Suppressor macrophage (primary cell): Measurements from ENCODE around the gene SPRR1A.
"Not testable (repeated sequence)": the region's sequence is repeated elsewhere in the genome, so short reads cannot be mapped to it uniquely, and the experiment has no call there.

Source experiments
- DNase-seq, 4 experiments: peaks; one replicate each; pipeline ENCODE4 v3.0.0-alpha.2; 2020 to 2022

Gene SPRR1A

DNA sequence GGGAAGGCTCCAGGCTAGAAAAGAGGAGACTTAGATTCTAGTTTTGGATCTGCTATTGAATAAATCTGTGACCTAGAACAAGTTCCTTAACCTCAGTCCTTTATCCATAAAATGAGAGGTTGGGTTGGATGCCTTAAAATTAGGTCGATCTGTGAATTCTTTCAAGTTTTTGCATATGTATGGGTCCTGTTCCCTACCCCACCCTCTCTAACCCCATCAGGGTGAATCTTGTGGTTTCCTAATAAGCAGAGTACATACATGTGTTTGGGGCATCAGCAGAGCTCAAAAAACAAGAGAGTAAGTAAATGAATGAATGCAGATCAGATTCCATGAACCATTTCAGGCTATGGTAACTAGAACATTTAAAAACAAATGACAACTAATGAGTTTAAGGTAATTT lies 7.2 kb upstream of the SPRR1A start:
- no peak for DNase-seq

DNA sequence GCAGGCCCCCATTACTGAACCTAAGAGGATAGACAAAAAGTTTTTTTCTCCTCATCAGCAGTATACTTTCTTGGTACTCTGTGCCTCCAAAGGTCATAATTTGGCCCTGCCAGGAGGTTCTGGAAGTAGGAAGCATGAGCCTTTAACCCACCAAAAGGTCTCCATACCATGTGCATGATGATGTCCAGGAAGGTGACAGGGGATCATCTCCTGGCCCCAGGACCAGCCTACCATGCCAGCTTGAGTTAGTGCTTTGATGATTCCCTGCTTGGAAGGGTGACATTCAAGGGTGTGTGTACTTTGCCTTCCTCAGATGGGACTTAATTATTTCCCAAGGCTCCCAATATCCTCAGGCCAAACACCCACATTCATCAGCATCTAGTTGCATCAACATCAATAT lies 6.3 kb upstream of the SPRR1A start:
- no peak for DNase-seq

DNA sequence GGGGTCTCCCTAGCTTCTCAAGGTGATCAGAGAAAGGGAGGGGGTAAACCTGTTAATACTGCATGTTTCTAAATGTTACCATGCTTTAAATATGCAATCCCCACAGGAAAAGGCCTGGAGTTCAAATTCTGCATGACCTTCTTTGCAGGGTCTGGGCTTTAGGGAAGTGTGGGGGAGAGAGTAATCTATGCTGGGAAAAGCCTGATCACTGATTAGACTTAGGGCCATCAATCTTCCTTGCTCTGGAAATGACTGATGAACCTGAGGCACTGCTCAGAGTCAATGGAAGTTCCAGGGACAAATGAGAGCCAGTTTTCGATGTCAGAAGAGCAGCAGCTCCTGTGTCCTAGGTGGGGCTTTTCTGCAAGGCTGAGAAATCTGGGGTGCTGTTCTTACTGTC lies 3.2 kb upstream of the SPRR1A start:
- no peak for DNase-seq

DNA sequence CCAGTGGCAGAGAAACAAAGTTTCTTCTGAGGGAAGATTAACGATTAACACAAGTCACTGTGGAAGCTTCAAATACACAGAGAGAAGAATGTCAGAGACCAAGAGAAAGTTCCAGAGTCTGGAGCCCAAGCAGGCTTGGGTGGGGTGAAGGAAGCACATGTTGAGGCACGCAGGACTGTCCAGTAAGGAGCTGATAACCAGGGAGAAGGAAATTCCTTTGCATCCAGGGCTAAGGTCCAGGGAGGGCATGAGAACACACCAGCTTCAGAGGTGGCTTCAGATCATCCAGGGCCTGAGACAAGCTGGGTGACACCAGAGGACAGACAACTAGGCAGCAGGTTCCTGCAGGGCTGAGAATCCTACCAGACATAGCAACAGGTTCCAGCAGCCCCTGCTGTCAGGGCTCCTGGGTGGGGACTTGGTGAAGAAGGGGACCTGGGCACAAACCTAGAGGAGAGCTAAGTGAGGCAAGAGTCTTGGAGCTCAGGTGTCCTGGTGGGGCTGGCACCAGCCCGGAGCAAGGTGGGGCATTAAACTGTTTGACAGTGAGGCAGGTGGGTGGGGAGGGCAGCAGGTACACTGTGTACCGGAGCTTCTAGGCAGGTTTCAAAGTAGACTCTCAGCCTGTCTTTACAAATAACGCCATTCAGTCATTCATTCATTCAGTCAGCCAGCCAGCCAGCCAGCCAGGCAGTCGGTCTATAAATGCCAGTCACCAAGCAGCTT lies 2.6 kb upstream of the SPRR1A start:
- DNase-seq: no peak

DNA sequence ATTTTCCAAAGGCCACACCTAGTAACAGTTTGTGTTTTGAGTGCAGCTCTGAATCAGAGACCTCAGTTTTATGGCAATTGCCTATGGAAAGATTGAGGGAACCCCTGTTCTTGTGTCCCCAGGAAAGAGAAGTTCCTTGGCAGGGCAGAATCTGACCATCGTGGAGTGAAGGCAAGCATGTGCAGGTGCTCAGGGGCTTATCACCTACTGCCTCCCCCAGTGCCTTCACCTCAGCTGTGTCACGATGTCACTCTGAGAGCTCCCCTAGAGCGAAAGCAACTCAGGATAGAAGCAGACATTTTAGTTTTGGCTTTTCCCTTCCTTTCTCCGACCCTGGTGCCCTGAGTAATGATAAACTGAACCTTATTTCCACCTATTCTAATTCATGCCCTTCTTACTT lies 1.8 kb upstream of the SPRR1A start:
- no peak for DNase-seq

DNA sequence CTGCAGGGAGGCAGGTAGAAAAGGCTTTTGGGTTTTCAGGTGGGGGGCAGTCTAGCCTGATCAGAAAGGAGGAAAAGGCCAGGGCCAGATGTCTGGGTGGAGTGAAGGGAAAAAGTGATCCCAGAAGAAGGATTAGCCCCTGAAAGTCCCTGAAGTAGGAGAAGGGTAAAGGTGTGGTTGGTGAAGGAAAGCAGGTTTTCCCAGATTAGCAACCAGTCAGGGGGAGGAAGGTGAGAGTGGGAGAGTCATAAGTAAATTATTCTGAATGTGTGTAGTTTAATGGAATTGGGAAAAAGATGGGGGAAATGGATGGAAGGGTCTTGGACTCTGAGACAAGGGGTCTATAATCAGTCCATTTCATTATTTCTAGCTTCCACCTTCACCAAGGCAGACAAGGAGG lies 647 bp upstream of the SPRR1A start:
- no peak for DNase-seq

DNA sequence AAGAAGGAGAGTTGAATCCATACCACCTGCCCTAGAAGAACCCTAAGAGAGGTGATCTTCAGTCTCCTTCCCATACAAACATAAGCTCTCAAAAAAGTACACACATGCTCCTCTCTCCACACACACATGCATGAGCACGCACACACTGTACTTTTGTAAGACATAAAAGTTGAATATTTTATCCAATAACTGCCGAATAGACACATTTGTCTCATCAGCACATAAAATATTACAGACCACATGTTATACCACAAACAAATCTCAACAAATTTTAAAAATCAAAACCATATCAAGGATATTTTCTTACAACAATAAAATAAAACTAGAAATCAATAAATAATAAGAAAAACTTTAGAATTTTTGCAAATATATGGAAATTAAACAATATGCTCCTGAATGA lies 2.7 kb downstream of the SPRR1A start:
- no peak for DNase-seq

DNA sequence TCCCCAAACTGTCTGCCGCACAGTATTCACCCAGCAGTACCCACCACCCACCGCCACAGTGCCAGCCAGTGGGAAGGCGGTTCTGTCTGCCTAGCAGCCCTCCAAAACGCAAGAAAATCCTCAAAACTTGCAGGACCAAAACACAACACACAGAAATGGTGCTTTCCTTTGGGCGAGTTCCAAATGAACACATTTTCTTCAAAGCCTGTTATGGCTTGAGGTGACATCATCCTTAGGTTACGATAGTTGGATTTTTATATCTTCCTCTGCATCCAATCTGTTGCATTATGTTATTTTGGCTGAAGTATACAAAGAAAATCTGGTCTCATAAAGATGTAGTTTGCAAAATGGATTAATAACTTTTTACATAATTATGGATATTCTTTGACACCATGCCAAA lies 9.3 kb downstream of the SPRR1A start:
- DNase-seq: no peak

DNA sequence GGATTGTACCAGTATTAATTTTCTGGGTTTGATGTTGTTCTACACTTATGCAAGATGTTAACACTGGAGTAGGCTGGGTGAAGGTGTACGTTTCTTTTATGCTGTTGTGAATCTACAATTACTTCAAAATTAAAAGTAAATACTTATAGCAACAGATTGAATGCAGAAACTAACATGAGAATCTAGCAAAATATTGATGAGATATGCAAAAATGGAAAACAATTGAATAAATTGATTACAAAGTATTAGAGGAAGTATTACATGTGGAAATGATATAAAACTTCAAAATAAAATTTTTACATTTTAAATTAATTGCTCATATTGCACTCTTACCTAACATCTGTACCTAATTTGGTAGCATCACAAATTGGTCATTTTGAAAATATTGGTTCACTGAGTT lies 12.0 kb downstream of the SPRR1A start:
- no peak for DNase-seq

DNA sequence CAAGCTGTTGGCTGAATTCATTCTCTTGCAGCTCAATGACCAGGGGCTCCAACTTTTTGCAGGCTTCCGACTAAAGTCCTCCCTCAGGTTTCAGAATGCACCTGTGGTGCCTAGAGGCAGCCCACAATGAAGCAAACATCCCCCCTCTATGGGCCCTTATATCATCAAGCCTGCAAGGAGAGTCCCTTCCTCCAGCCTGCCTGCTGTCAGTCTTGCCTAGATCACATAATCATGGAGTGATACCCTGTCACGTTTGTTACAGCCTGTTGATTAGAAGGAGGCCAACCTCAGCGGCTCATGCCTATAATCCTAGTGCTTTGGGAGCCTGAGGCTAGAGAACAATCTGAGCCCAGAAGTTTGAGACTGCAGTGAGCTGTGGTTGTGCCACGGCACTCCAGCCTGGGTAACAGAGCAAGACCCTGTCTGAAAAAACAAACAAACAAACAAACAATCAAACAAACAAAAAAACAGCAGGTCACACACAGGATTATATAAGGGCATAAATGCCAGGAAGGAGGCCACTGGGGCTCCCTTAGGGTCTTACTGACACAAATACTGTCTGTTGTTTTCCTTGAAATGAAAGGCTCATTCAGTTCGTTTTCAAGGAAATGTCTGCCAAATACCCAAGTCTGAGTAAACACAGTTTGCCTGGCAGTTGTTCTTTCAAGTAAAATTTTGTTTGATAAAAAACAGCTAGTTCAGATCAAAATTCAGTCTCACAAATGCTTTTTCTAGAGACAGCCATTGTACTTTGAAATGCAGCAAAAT lies 12.9 kb downstream of the SPRR1A start:
- DNase-seq: no peak

DNA sequence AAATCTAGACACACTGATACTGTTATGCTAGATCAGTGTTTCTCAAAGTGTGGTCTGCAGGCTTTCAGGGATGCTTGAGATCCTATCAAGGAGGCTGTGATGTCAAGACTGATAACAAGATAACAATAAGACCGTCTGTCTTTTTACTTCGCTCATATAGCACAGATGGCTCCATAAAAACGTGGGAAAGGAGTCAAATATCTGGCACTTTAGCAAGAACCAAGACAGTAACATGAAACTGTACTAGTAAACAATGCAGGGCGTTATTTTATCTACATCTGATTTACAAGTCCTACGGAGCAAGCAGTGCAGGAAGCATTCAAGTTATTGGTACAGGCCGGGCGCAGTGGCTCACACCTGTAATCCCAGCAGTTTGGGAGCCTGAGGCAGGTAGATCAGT lies 14.0 kb downstream of the SPRR1A start:
- no peak for DNase-seq

DNA sequence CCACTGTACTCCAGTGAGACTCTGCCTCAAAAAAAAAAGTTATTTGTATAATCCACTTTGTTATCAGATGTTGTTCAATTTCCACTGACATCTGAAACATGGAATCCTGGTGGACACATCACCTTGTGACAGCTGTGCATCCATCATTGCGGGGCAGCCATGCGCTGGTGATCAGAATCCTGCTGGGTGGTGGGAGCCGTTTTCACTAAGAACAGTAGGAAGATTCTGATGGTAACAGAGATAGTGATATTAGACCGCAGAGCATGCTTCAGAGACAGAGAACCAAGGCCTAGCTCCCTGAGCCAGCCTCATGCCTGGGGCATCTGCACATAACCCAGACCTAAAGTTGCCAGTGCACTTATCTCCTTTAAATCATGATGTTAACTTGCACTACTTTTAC lies 14.6 kb downstream of the SPRR1A start:
- no peak for DNase-seq

DNA sequence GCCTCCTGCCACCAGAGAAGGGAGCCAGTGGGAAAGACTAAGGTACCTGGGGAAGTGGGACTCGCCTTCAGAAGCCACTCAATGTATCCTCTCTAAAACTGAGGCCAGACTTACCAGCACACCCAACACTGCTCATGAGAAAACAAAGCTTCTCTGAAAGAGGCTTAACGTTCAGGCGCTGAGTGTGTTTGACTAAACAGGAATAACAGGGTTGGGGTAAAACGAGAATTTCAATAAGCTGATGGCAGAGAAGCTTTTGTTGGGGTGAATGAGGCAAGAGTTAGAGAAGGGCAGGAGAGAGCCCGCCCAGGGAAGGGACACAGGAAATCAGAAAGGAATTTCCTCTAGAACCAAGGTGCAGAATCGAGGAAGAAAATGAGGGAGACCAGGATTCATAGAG lies 15.9 kb downstream of the SPRR1A start:
- no peak for DNase-seq

DNA sequence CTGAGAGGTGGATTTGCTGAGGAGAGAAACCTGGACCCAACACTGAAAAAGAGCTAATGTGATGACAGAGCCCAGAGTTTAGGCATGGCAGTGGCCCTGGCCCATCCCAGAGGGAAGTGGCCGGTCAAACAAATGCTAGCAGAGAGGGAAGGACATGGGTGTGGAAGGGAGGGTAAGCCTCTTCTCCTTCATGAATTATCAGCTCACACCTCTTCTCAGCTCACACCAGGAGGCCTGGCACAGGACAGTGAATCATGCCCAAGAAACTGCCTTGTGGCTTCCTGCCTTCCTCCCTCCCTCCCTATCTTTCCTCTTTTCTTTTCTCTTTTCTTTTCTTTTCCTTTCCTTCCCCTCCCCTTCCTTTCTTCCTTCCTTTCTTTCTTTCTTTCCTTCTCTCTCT lies 16.4 kb downstream of the SPRR1A start:
- DNase-seq: no peak

DNA sequence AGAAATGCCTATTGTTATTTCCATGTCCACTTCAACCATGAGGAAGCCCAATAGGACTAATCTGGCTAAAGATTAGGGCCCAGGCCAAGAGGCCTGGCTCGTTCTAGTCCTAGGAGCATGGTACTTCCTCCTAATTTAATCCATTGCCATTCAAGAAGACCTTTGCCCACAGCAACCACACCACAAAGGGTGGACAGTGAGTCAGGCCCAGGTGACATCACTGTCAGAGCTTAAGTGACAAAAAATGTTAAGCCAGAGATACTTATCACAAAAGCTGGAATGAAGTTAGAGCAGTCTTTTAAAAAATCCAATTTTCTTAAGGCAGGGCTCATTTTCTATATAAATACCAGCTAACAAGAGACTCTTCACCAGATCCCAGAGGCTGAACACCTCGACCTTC lies 17.5 kb downstream of the SPRR1A start, which contains the start of gene SPRR3:
Gene SPRR3, plus strand, starts transcription at position 368 of the 400 bp plus-strand sequence. CDS start 1,272 bp downstream, outside the sequence.
- DNase-seq: peak; percentile 32 to 53 (median 42)

DNA sequence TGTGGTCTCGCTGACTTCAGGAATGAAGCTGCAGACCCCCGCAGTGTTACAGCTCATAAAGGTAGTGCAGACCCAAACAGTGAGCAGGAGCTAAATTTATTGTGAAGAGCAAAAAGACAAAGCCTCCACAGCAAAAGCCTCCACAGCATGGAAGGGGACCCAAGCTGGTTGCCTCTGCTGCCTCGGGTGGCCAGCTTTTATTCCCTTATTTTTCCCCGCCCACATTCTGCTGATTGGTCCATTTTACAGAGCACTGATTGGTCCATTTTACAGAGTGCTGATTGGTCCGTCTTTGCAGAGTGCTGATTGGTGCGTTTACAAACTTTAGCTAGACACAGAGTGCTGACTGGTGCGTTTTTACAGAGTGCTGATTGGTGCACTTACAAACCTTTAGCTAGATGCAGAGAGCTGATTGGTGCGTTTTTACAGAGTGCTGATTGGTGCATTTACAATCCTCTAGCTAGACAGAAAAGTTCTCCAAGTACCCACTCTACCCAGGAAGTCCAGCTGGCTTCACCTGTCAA lies 27.4 kb downstream of the SPRR1A start:
- DNase-seq: not testable (repeated sequence)

DNA sequence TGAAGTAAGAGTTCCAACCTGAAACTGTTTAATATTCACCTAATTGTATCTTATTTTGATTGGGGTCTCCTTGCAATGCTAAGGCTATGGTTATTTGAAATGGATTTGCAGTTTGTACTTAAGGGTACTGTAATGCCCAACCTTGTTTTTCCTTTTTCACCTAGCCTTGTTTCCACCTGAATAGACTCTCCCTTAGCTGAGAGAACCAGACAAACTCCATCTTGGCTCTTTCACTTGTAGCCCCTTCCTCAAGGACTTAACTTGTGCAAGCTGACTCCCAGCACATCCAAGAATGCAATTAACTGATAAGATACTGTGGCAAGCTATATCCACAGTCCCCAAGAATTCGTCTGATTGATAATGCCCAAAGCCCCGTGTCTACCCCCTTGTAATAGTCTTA lies 37.9 kb downstream of the SPRR1A start:
- DNase-seq: not testable (repeated sequence)

DNA sequence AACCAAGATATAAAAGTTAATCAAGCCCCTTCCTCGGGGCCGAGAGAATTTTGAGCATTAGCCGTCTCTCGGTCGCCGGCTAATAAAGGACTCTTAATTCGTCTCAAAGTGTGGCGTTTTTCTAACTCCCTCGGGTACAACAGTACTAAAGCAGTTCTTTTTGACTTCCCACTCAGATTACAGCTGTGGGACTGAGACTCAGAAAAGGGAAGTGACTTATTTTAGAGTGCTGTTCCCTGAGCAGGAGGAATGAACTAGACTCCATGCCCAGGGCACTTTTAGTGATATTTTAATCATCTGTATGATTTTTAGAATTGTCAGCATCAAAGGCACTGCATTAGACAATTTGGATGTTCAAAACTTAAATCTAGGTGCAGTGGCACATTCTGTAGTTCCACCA lies 38.5 kb downstream of the SPRR1A start:
- peak in 3 of 4 experiments; percentile 4 to 44 (median 36) for DNase-seq

DNA sequence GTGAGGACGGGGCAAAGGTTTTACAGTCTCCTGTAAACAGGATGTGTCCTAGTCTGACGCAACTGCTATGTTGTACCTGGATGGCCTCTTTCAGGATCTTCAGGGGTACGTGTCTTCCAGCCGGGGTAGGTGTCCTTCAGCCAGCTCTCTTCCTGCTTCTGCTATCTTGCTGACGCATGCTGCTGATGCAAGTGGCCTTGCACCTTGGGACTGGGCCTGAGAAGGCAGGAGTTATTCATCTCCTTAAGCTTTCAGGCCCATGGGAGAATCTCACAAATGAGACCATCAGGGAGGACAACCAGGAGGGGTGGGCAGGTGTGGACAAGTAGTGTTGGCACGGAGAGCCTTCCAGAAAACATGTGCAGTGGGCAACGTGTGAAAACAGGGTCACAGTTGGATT lies 39.2 kb downstream of the SPRR1A start:
- no peak for DNase-seq

DNA sequence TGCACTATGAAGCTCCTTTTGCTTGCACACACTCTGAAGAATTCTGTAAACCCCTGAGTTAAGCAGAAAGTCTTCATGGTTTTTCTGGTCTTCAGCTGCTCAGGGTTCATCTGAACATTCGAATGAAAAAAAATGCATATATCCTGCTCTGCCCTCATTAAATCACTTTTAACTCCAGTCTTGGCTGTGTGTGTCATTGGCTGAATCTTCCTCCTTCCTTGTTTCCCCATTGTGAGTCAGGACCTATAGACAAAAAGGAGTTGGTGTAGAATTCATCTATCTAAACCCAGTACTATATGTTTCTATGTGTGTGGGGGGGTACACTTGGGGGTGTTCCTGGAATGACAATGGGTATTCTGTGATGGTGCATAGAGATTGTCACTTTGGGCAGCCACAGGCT lies 40.5 kb downstream of the SPRR1A start:
- DNase-seq: no peak

DNA sequence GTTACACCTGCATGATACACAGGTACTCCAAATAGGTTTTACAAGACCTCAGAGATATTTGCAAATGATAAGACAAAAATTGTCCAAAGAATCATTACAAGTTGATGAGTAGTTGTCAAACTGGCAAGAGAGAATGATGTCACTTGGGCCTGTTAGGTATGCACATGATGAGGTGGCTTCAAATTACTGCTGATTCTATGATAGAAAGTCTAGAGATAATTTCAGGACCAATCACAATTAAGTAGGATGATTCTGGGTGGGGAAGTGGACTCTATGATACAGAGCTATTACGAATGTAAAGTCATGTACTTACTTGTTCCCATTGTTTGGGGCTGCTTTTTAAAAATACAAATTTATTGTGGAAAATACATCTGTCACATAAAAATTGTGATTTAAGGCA lies 41.9 kb downstream of the SPRR1A start:
- no peak for DNase-seq

DNA sequence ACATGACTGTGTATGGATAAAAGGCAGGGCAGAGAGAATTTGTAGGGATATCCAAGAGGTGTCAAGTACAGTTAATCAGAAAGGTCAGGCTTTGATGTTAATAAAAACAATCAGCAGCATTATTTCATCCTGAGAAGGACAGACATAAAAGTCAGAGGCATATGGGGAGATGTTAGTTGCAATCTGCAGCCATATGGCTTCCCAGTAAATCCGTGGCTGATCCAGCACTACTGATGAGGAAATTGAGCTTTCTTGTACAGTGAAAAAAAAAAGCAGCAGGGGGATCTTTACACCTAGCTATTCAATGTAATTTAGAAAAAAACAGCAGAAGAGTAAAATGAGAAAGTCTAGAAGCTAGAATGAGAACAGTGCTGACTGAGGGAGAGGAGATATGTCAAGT lies 44.9 kb downstream of the SPRR1A start:
- DNase-seq: no peak

DNA sequence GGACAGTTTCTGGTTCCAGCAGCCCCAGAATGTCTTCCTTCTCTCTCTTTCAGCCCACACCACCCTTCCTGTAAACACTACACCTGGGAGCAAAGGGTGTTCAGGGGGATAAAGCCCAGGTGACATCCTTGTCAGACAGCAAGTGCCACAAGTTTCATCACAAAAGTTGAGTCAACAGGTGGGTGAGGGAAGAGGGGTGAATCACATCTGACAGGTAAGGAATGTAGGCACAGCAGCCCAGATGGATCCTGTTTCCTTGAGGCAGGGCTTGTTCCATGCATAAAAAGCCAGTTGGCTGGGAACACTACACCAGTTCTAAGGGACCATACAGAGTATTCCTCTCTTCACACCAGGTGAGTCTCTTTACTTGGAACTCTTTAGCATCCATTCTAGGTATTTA lies 47.0 kb downstream of the SPRR1A start, which contains the start of gene SPRR1B:
Gene SPRR1B, plus strand, starts transcription at position 309 of the 400 bp plus-strand sequence. CDS start 1,143 bp downstream, outside the sequence.
- DNase-seq: no peak

DNA sequence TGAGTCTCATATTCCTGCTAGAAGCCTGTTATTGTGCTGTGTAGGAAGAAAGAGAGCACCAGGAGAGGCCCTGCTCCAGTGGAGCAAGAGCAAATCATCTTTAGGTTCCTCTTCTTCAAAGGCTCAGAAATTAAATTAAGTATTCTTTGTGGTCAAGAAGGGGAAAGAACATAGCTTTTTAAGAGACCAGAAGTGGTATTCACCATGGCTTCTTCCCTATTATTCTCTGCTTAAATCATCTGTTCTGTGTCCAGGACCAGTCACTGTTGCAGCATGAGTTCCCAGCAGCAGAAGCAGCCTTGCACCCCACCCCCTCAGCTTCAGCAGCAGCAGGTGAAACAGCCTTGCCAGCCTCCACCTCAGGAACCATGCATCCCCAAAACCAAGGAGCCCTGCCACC lies 48.2 kb downstream of the SPRR1A start:
- DNase-seq: peak in 2 of 4 experiments; percentile 2 to 32
